ENCODE measurements around the gene SHB. TPM values are rescaled to one million over a fixed set of nuclear protein-coding genes. Genes with fewer than 3 reads are reported as not detected.

Gene SHB
- total RNA-seq, 6 experiments from 2014 or later: 12.0 to 43.1 (median 21.9) TPM

GRCh38 chr9:37978983-37979382 is 90.0 kb downstream of the SHB start:
- peak in 2 of 3 donors; percentile 0 to 24 for DNase-seq
- 73% methylated on average over 3 of the region's 3 CpGs for WGBS (ENCODE audit: insufficient coverage, low coverage, low lambda C conversion rate, missing lambda C conversion rate)
- H3K9me3 ChIP-seq: no peaks in the 10 kb centered on the region
- intact Hi-C loops (cut with DNase I): no loop called here
- no peak overlapping the region for H3K27ac ChIP-seq
- no peak overlapping the region for H3K4me3 ChIP-seq
- H3K36me3 ChIP-seq: peaks cover 0 to 7% (median 3%) of the 10 kb centered on the region in 4 donors
- no peaks in the 10 kb centered on the region for H3K4me1 ChIP-seq
- TF ChIP-seq, protein P1, sequence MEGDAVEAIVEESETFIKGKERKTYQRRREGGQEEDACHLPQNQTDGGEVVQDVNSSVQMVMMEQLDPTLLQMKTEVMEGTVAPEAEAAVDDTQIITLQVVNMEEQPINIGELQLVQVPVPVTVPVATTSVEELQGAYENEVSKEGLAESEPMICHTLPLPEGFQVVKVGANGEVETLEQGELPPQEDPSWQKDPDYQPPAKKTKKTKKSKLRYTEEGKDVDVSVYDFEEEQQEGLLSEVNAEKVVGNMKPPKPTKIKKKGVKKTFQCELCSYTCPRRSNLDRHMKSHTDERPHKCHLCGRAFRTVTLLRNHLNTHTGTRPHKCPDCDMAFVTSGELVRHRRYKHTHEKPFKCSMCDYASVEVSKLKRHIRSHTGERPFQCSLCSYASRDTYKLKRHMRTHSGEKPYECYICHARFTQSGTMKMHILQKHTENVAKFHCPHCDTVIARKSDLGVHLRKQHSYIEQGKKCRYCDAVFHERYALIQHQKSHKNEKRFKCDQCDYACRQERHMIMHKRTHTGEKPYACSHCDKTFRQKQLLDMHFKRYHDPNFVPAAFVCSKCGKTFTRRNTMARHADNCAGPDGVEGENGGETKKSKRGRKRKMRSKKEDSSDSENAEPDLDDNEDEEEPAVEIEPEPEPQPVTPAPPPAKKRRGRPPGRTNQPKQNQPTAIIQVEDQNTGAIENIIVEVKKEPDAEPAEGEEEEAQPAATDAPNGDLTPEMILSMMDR (IDR thresholded peaks at IDR 0.05): no peak
- TF ChIP-seq POLR2A (IDR thresholded peaks at IDR 0.05): no peak
- no peak for ATAC-seq
- no peaks in the 10 kb centered on the region for H3K27me3 ChIP-seq

GRCh38 chr9:37978481-37978864 is 90.6 kb downstream of the SHB start:
- 71% methylated on average over 6 of the region's 6 CpGs for WGBS (ENCODE audit: insufficient coverage, low coverage, low lambda C conversion rate, missing lambda C conversion rate)
- Histone ChIP-seq H3K27me3 (no peaks in the 10 kb centered on the region), H3K9me3 (no peaks in the 10 kb centered on the region), H3K4me1 (no peaks in the 10 kb centered on the region), H3K36me3 (peaks cover 0 to 11% (median 6%) of the 10 kb centered on the region in 4 donors), H3K27ac (no peak overlapping the region), H3K4me3 (no peak overlapping the region)
- TF ChIP-seq, protein P1 (IDR thresholded peaks at IDR 0.05): no peak
- no peak for TF ChIP-seq POLR2A (IDR thresholded peaks at IDR 0.05)
- intact Hi-C loops (cut with DNase I): no loop called here
- ATAC-seq (no peak), DNase-seq (no peak)

DNA sequence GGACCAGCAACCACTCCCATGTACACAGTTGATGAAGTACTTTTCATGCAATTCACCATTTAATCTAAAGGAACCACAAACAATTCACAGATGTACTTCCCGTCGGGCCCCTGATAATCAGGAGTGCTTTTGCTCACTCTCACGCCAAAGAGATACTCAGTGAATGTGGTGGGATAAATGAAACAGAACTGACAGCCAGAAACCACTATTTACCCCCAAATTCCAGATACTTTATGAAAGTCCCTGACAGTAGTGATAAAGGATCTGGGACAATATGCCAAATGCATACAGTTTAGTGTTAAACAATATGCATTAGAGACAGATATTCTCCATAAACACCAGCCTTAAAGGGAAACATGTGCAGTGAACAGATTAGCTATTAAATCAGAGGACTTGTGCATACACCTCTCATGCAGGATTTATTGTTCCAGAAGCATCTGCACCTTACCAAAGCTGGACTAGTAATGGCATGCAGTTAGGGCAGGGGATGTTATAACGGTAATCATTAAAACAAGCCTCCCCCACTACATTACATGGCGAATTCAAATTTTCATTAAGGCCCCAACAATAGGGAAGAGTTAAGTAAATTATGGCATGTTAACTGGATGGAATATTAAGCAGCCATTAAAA is 91.1 kb downstream of the SHB start:
- ATAC-seq: no peak
- 85% methylated on average over 5 of the region's 5 CpGs for WGBS (ENCODE audit: insufficient coverage, low coverage, low lambda C conversion rate, missing lambda C conversion rate)

GRCh38 chr9:37976714-37977477 is 92.1 kb downstream of the SHB start:
- Histone ChIP-seq H3K4me3 (no peak overlapping the region), H3K36me3 (peaks cover 0 to 19% (median 7%) of the 10 kb centered on the region in 4 donors), H3K4me1 (no peaks in the 10 kb centered on the region), H3K27ac (no peak overlapping the region), H3K27me3 (no peaks in the 10 kb centered on the region), H3K9me3 (no peaks in the 10 kb centered on the region)
- WGBS (ENCODE audit: insufficient coverage, low coverage, low lambda C conversion rate, missing lambda C conversion rate): 81% methylated on average over 7 of the region's 8 CpGs
- TF ChIP-seq, protein P1 (IDR thresholded peaks at IDR 0.05): no peak
- TF ChIP-seq POLR2A (IDR thresholded peaks at IDR 0.05): no peak
- peak in 2 of 3 donors; percentile 4 to 12 for DNase-seq
- intact Hi-C loops (cut with DNase I): no loop called here
- peak in 1 of 4 donors; percentile 23 for ATAC-seq

More for the DNA sequence above, 91.1 kb downstream of the SHB start:
- Histone ChIP-seq H3K27me3 (no peaks in the 10 kb centered on the region), H3K27ac (no peak overlapping the region), H3K9me3 (no peaks in the 10 kb centered on the region), H3K4me1 (no peaks in the 10 kb centered on the region), H3K36me3 (peaks cover 0 to 12% (median 7%) of the 10 kb centered on the region in 4 donors), H3K4me3 (no peak overlapping the region)
- intact Hi-C loops (cut with DNase I): no loop called here
- DNase-seq: no peak
- TF ChIP-seq, protein P1 (IDR thresholded peaks at IDR 0.05): no peak
- no peak for TF ChIP-seq POLR2A (IDR thresholded peaks at IDR 0.05)
